HEK293T (cell line): Measurements from ENCODE around the gene WWOX.

Experiments
- ARNT ChIP-seq: fragments of 450-650 bp; IDR thresholded peaks from 2 replicates; pipeline ENCODE4 v1.6.1; 2017; ENCODE audit warnings: mild to moderate bottlenecking
- BHLHE40 ChIP-seq: fragments of 450-650 bp; IDR thresholded peaks from 2 replicates; pipeline ENCODE4 v1.6.1; 2016; ENCODE audit warnings: mild to moderate bottlenecking, moderate library complexity, borderline replicate concordance
- FOXK2 ChIP-seq: fragments of 450-650 bp; IDR thresholded peaks from 2 replicates; pipeline ENCODE4 v1.6.1; 2016; ENCODE audit warnings: mild to moderate bottlenecking
- FOXM1 ChIP-seq: fragments of 450-650 bp; IDR thresholded peaks from 2 replicates; pipeline ENCODE4 v1.6.1; 2017; ENCODE audit warnings: mild to moderate bottlenecking, borderline replicate concordance
- ZNF384 ChIP-seq: fragments of 450-650 bp; IDR thresholded peaks from 2 replicates; pipeline ENCODE4 v1.6.1; 2016

GRCh38 chr16:79001156-79001967 is 901.9 kb downstream of the WWOX start:
- TF ChIP-seq FOXM1: no peak
- TF ChIP-seq ARNT: no peak
- no peak for TF ChIP-seq FOXK2
- TF ChIP-seq BHLHE40: no peak
- no peak for TF ChIP-seq ZNF384
